Measurements from ENCODE around the gene HNF1B. TPM values are rescaled to one million over a fixed set of nuclear protein-coding genes. Genes with fewer than 3 reads are reported as not detected.

Gene HNF1B
- polyA plus RNA-seq, 1 of the 3 experiments (the other 2 are of a cell fraction) = not detected

DNA sequence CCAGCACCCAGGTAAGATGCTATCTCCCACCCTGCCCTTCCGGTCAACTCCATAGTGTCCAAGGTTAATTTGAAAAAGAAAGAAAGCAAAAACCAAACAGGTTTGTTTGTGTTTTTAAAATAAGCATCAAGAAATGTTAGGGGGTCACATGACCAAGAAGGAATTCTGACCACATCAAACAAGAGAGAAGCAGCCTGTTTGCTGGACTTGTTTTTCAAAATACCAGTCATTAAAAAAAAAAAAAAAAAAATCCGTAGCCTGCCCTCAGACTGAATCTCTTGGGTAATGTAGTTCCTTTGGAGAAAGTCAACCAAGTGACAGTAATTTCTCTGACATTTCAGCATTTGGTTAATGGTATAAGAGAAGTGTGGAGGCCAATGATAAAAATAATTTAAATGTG, 38.4 kb downstream of the HNF1B start:
- Histone ChIP-seq H3K4me1 (ENCODE audit: control insufficient read depth in 1 of 2, insufficient read depth in 2 of 2, low read depth in 1 of 2, low read length in 1 of 2) (no peaks in the 10 kb centered on the region; a peak in 1 of 4 replicates), H3K79me2 (ENCODE audit: insufficient read depth) (no peaks in the 10 kb centered on the region), H3K9me2 (no peaks in the 10 kb centered on the region), H3K9me3 (no peaks in the 10 kb centered on the region), H3K27ac (ENCODE audit: low read depth in 2 of 2, low read length in 1 of 2) (no peak overlapping the region), H3K9ac (no peak overlapping the region), H3K4me3 (ENCODE audit: low read depth in 2 of 2, low read length in 1 of 2) (no peak overlapping the region), H3K27me3 (ENCODE audit: insufficient read depth) (no peaks in the 10 kb centered on the region), H3K36me3 (replicated peaks in 1 of 2; ENCODE audit: control insufficient read depth in 1 of 2, insufficient read depth in 2 of 2, low read length in 1 of 2) (no peaks in the 10 kb centered on the region), H3F3A (replicated peaks; ENCODE audit: insufficient read depth) (no peaks in the 10 kb centered on the region), H2AFZ (ENCODE audit: low read depth) (no peak overlapping the region), H3K4me2 (no peak overlapping the region), H4K20me1 (ENCODE audit: insufficient read depth) (no peaks in the 10 kb centered on the region)
- 77% methylated on average over 2 of the region's 2 CpGs for WGBS (ENCODE audit: low lambda C conversion rate)
- TF ChIP-seq, protein P1, sequence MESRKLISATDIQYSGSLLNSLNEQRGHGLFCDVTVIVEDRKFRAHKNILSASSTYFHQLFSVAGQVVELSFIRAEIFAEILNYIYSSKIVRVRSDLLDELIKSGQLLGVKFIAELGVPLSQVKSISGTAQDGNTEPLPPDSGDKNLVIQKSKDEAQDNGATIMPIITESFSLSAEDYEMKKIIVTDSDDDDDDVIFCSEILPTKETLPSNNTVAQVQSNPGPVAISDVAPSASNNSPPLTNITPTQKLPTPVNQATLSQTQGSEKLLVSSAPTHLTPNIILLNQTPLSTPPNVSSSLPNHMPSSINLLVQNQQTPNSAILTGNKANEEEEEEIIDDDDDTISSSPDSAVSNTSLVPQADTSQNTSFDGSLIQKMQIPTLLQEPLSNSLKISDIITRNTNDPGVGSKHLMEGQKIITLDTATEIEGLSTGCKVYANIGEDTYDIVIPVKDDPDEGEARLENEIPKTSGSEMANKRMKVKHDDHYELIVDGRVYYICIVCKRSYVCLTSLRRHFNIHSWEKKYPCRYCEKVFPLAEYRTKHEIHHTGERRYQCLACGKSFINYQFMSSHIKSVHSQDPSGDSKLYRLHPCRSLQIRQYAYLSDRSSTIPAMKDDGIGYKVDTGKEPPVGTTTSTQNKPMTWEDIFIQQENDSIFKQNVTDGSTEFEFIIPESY (IDR thresholded peaks at IDR 0.05; ENCODE audit: borderline replicate concordance, low read depth) = no peak
- TF ChIP-seq JUND (IDR thresholded peaks at IDR 0.05) (no peak), SMC3 (IDR thresholded peaks at IDR 0.05; ENCODE audit: low read depth, low read length) (no peak), RCOR1 (IDR thresholded peaks at IDR 0.05; ENCODE audit: low read length) (no peak), FOSL2 (IDR thresholded peaks at IDR 0.05; ENCODE audit: borderline replicate concordance, low read depth) (no peak), ELF1 (IDR thresholded peaks at IDR 0.05) (no peak), TCF12 (IDR thresholded peaks at IDR 0.05) (no peak), FOXJ3 (CRISPR knock-in tag; IDR thresholded peaks at IDR 0.05) (no peak), TAF1 (IDR thresholded peaks at IDR 0.05; ENCODE audit: borderline replicate concordance, low read depth, low read length) (no peak), RFX5 (IDR thresholded peaks at IDR 0.05; ENCODE audit: low read length) (no peak), EZH2phosphoT487 (IDR thresholded peaks at IDR 0.05; ENCODE audit: borderline replicate concordance, low read depth) (no peak), EP300 (IDR thresholded peaks at IDR 0.05; ENCODE audit: borderline replicate concordance in 1 of 2, low read depth in 1 of 2, low read length in 1 of 2) (no peak), FOXM1 (IDR thresholded peaks at IDR 0.05; ENCODE audit: low read depth) (no peak)
- TF ChIP-seq, protein P2, sequence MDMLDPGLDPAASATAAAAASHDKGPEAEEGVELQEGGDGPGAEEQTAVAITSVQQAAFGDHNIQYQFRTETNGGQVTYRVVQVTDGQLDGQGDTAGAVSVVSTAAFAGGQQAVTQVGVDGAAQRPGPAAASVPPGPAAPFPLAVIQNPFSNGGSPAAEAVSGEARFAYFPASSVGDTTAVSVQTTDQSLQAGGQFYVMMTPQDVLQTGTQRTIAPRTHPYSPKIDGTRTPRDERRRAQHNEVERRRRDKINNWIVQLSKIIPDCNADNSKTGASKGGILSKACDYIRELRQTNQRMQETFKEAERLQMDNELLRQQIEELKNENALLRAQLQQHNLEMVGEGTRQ (IDR thresholded peaks at IDR 0.05; ENCODE audit: borderline replicate concordance, low read depth, low read length) = no peak
- TF ChIP-seq, protein P3, sequence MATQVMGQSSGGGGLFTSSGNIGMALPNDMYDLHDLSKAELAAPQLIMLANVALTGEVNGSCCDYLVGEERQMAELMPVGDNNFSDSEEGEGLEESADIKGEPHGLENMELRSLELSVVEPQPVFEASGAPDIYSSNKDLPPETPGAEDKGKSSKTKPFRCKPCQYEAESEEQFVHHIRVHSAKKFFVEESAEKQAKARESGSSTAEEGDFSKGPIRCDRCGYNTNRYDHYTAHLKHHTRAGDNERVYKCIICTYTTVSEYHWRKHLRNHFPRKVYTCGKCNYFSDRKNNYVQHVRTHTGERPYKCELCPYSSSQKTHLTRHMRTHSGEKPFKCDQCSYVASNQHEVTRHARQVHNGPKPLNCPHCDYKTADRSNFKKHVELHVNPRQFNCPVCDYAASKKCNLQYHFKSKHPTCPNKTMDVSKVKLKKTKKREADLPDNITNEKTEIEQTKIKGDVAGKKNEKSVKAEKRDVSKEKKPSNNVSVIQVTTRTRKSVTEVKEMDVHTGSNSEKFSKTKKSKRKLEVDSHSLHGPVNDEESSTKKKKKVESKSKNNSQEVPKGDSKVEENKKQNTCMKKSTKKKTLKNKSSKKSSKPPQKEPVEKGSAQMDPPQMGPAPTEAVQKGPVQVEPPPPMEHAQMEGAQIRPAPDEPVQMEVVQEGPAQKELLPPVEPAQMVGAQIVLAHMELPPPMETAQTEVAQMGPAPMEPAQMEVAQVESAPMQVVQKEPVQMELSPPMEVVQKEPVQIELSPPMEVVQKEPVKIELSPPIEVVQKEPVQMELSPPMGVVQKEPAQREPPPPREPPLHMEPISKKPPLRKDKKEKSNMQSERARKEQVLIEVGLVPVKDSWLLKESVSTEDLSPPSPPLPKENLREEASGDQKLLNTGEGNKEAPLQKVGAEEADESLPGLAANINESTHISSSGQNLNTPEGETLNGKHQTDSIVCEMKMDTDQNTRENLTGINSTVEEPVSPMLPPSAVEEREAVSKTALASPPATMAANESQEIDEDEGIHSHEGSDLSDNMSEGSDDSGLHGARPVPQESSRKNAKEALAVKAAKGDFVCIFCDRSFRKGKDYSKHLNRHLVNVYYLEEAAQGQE (IDR thresholded peaks at IDR 0.05; ENCODE audit: low read depth, low read length) = no peak
- TF ChIP-seq, protein P4, sequence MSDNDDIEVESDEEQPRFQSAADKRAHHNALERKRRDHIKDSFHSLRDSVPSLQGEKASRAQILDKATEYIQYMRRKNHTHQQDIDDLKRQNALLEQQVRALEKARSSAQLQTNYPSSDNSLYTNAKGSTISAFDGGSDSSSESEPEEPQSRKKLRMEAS (IDR thresholded peaks at IDR 0.05; ENCODE audit: low read depth) = no peak
- TF ChIP-seq, protein P5, sequence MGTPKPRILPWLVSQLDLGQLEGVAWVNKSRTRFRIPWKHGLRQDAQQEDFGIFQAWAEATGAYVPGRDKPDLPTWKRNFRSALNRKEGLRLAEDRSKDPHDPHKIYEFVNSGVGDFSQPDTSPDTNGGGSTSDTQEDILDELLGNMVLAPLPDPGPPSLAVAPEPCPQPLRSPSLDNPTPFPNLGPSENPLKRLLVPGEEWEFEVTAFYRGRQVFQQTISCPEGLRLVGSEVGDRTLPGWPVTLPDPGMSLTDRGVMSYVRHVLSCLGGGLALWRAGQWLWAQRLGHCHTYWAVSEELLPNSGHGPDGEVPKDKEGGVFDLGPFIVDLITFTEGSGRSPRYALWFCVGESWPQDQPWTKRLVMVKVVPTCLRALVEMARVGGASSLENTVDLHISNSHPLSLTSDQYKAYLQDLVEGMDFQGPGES (IDR thresholded peaks at IDR 0.05; ENCODE audit: low read depth, low read length) = no peak
- TF ChIP-seq, protein P6, sequence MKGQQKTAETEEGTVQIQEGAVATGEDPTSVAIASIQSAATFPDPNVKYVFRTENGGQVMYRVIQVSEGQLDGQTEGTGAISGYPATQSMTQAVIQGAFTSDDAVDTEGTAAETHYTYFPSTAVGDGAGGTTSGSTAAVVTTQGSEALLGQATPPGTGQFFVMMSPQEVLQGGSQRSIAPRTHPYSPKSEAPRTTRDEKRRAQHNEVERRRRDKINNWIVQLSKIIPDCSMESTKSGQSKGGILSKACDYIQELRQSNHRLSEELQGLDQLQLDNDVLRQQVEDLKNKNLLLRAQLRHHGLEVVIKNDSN (IDR thresholded peaks at IDR 0.05; ENCODE audit: borderline replicate concordance, low read depth) = no peak
- TF ChIP-seq, protein P7, sequence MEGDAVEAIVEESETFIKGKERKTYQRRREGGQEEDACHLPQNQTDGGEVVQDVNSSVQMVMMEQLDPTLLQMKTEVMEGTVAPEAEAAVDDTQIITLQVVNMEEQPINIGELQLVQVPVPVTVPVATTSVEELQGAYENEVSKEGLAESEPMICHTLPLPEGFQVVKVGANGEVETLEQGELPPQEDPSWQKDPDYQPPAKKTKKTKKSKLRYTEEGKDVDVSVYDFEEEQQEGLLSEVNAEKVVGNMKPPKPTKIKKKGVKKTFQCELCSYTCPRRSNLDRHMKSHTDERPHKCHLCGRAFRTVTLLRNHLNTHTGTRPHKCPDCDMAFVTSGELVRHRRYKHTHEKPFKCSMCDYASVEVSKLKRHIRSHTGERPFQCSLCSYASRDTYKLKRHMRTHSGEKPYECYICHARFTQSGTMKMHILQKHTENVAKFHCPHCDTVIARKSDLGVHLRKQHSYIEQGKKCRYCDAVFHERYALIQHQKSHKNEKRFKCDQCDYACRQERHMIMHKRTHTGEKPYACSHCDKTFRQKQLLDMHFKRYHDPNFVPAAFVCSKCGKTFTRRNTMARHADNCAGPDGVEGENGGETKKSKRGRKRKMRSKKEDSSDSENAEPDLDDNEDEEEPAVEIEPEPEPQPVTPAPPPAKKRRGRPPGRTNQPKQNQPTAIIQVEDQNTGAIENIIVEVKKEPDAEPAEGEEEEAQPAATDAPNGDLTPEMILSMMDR (IDR thresholded peaks at IDR 0.05) = no peak
- TF ChIP-seq, protein P8, sequence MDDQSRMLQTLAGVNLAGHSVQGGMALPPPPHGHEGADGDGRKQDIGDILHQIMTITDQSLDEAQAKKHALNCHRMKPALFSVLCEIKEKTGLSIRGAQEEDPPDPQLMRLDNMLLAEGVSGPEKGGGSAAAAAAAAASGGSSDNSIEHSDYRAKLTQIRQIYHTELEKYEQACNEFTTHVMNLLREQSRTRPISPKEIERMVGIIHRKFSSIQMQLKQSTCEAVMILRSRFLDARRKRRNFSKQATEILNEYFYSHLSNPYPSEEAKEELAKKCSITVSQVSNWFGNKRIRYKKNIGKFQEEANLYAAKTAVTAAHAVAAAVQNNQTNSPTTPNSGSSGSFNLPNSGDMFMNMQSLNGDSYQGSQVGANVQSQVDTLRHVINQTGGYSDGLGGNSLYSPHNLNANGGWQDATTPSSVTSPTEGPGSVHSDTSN (IDR thresholded peaks at IDR 0.05) = no peak
- ChIA-PET POLR2A (no interaction called here), CTCF (no interaction called here)
- DNase-seq = no peak

All from SK-N-SH (cell line).